GM11168 (cell line): ENCODE data around the gene OR5J2.
"Not testable (repeated sequence)": the region's sequence is repeated elsewhere in the genome, so short reads cannot be mapped to it uniquely, and the experiment has no call there.

Experiments
- in situ Hi-C: fragments of 300-500 bp; cut with MboI; formaldehyde crosslinking; loops from one replicate; pipeline ENCODE4 v1.12.0; 2022; ENCODE audit warnings: low sequenced_read_pairs; ENCODE audit not compliant: unreplicated experiment

OR5J2 gene

GRCh38 chr11:56176318-56176717 is at the start of gene OR5J2:
OR5J2 (plus strand) TSS chr11:56176618; CDS start chr11:56176618, 0 bp downstream.
- in situ Hi-C loops = no loop called here

GRCh38 chr11:56140151-56140661 is 36.2 kb upstream of the OR5J2 start, which contains the start of gene OR8J3:
OR8J3 (minus strand) TSS chr11:56140201; CDS start chr11:56137718, 2,483 bp downstream.
- in situ Hi-C loops = no loop called here

GRCh38 chr11:56143681-56144080 is 32.7 kb upstream of the OR5J2 start:
- in situ Hi-C loops = not testable (repeated sequence)

- in situ Hi-C loops = no loop called here
Observed at GRCh38 chr11:56151376-56151775, 25.0 kb upstream of the OR5J2 start.

- in situ Hi-C loops = no loop called here
Observed at GRCh38 chr11:56152333-56152732, 24.1 kb upstream of the OR5J2 start.

- in situ Hi-C loops = no loop called here
Observed at GRCh38 chr11:56160217-56160616, 16.2 kb upstream of the OR5J2 start, which contains the start of gene OR8K5. OR8K5 (minus strand) TSS chr11:56160317; CDS start chr11:56160317, 0 bp downstream.

GRCh38 chr11:56163804-56164203 is 12.6 kb upstream of the OR5J2 start:
- in situ Hi-C loops = no loop called here

GRCh38 chr11:56172256-56172830 is 4.1 kb upstream of the OR5J2 start:
- in situ Hi-C loops = no loop called here

- in situ Hi-C loops = no loop called here
Observed at GRCh38 chr11:56183459-56183858, 7.0 kb downstream of the OR5J2 start.

GRCh38 chr11:56188602-56189001 is 12.2 kb downstream of the OR5J2 start:
- in situ Hi-C loops = no loop called here

GRCh38 chr11:56196705-56197104 is 20.3 kb downstream of the OR5J2 start:
- in situ Hi-C loops = no loop called here

- in situ Hi-C loops = no loop called here
Observed at GRCh38 chr11:56197367-56197766, 20.9 kb downstream of the OR5J2 start.

GRCh38 chr11:56207790-56208189 is 31.4 kb downstream of the OR5J2 start:
- in situ Hi-C loops = no loop called here

GRCh38 chr11:56214537-56214936 is 38.1 kb downstream of the OR5J2 start:
- in situ Hi-C loops = no loop called here

GRCh38 chr11:56219735-56220134 is 43.3 kb downstream of the OR5J2 start:
- in situ Hi-C loops = not testable (repeated sequence)
